B cell (primary cell): Measurements from ENCODE around the gene PSMC3IP. TPM values are rescaled to one million over a fixed set of nuclear protein-coding genes. Genes with fewer than 3 reads are reported as not detected.

ENCODE experiments used
- ATAC-seq: fragments of 200-7000 bp; cut with Tn5 transposase; one replicate; pipeline ENCODE4 v1.10.0; 2021; ENCODE audit warnings: low read depth, mild to moderate bottlenecking, moderate number of reproducible peaks, moderate library complexity
- CTCF ChIA-PET: fragments of 350-600 bp; sonication (Branson Sonifier 250); formaldehyde crosslinking; loops from one replicate; lab custom pipeline; 2021; ENCODE audit warnings: antibody characterized with exemption, inconsistent platforms; lab: Charles Lee
- POLR2A ChIA-PET: fragments of 350-600 bp; sonication (Branson Sonifier 250); formaldehyde crosslinking; loops from one replicate; lab custom pipeline; 2021; ENCODE audit warnings: antibody characterized with exemption; lab: Charles Lee
- DNase-seq: peaks from one replicate; pipeline ENCODE4 v3.0.0; 2013
- H2AFZ ChIP-seq: 2 replicates; pipeline ENCODE4 v1.6.1; 2012; ENCODE audit warnings: mild to moderate bottlenecking, low read depth, low read length; ENCODE audit not compliant: insufficient read depth, poor library complexity, severe bottlenecking
- H3K27ac ChIP-seq, 2 donors: 1 replicate in 1 of 2; 2 replicates in 1 of 2; pipeline ENCODE4 v1.5.1; 2012 to 2013; ENCODE audit warnings: low read length in 2 of 2, mild to moderate bottlenecking in 2 of 2, moderate library complexity in 1 of 2
- H3K27me3 ChIP-seq, 4 experiments: fragments of 200-600 bp in 1 of 4; sonication (generic) in 1 of 4; replicated peaks in 1 of 4; 1 replicate in 2 of 4; 2 replicates in 2 of 4; pipeline versions ENCODE4 v1.6.1 to v1.7.0; 2013 to 2016; ENCODE audit warnings: low read length in 3 of 4, mild to moderate bottlenecking in 2 of 4, mixed read lengths in 1 of 4, moderate library complexity in 1 of 4; ENCODE audit not compliant: insufficient read depth in 4 of 4, control insufficient read depth in 3 of 4; ENCODE audit errors: control extremely low read depth in 1 of 4
- H3K36me3 ChIP-seq, 2 experiments: replicated peaks in 1 of 2; 1 replicate in 1 of 2; 2 replicates in 1 of 2; pipeline versions ENCODE4 v1.6.1 to v1.7.1; 2013; ENCODE audit warnings: low read length in 1 of 2; ENCODE audit not compliant: insufficient read depth in 2 of 2, control insufficient read depth in 1 of 2; ENCODE audit errors: control extremely low read depth in 1 of 2, extremely low read depth in 1 of 2
- H3K4me1 ChIP-seq, 2 donors: fragments of 200-600 bp in 1 of 2; sonication (generic) in 1 of 2; 1 replicate in 1 of 2; 2 replicates in 1 of 2; pipeline versions ENCODE4 v1.5.1 to v1.6.1; 2013 to 2017; ENCODE audit warnings: low read length in 2 of 2; ENCODE audit not compliant: control insufficient read depth in 2 of 2, insufficient read depth in 2 of 2
- H3K4me2 ChIP-seq: replicated peaks from 2 replicates; pipeline ENCODE3; 2012; ENCODE audit warnings: mild to moderate bottlenecking, low read depth, low read length; ENCODE audit not compliant: poor library complexity, severe bottlenecking
- H3K4me3 ChIP-seq, 5 experiments: fragments of 200-600 bp in 1 of 5; sonication (generic) in 1 of 5; 1 replicate in 3 of 5; 2 replicates in 2 of 5; pipeline versions ENCODE4 v1.5.1 to v1.7.0; 2011 to 2016; ENCODE audit warnings: low read length in 4 of 5, mild to moderate bottlenecking in 4 of 5, low read depth in 2 of 5, control low read depth in 1 of 5, moderate library complexity in 1 of 5; ENCODE audit not compliant: insufficient read depth in 1 of 5; ENCODE audit errors: control extremely low read depth in 1 of 5, extremely low read depth in 1 of 5
- H3K79me2 ChIP-seq: fragments of 200-600 bp; sonication (generic); one replicate; pipeline ENCODE4 v1.6.0; 2016; ENCODE audit warnings: low read length; ENCODE audit not compliant: control insufficient read depth, insufficient read depth
- H3K9ac ChIP-seq: fragments of 200-600 bp; sonication (generic); 2 replicates; pipeline ENCODE4 v1.6.1; 2017; ENCODE audit warnings: mild to moderate bottlenecking, low read length, moderate library complexity
- H3K9me3 ChIP-seq, 3 donors: one replicate each; pipeline versions ENCODE4 v1.6.1 to v1.7.1; 2013; ENCODE audit warnings: low read length in 2 of 3; ENCODE audit not compliant: control insufficient read depth in 2 of 3, insufficient read depth in 1 of 3; ENCODE audit errors: control extremely low read depth in 1 of 3
- H4K20me1 ChIP-seq: 2 replicates; pipeline ENCODE4 v1.6.0; 2012; ENCODE audit warnings: mild to moderate bottlenecking, low read length; ENCODE audit not compliant: insufficient read depth, control insufficient read depth, poor library complexity, severe bottlenecking
- H3K27ac Mint-ChIP-seq: one replicate; pipeline ENCODE4 v1.8.0; 2021; ENCODE audit warnings: mixed read lengths
- H3K27me3 Mint-ChIP-seq: one replicate; pipeline ENCODE4 v1.8.0; 2021; ENCODE audit warnings: mixed read lengths
- H3K4me1 Mint-ChIP-seq: one replicate; pipeline ENCODE4 v1.8.0; 2021; ENCODE audit warnings: mixed read lengths
- H3K4me3 Mint-ChIP-seq: one replicate; pipeline ENCODE4 v1.8.0; 2021; ENCODE audit warnings: mixed read lengths
- H3K9me3 Mint-ChIP-seq: one replicate; pipeline ENCODE4 v1.8.0; 2022; ENCODE audit warnings: mixed read lengths; ENCODE audit not compliant: insufficient read depth
- CTCF ChIP-seq: fragments of 200-600 bp; IDR thresholded peaks from one replicate; pipeline ENCODE4 v1.8.0; 2022; ENCODE audit warnings: antibody characterized with exemption, mild to moderate bottlenecking
- EZH2 ChIP-seq: IDR thresholded peaks from 2 replicates; pipeline ENCODE4 v1.6.1; 2012; ENCODE audit warnings: borderline replicate concordance, low read depth, mild to moderate bottlenecking, moderate library complexity, low read length; ENCODE audit not compliant: insufficient read depth, poor library complexity, severe bottlenecking
- WGBS: methylation state at CpG from one replicate; pipeline ENCODE4 v1.1.5; 2013; ENCODE audit warnings: missing lambda C conversion rate; ENCODE audit not compliant: insufficient coverage; 5-methylcytosine and 5-hydroxymethylcytosine counted together
- intact Hi-C: fragments of 100-400 bp; cut with micrococcal nuclease; formaldehyde crosslinking; loops from one replicate; pipeline ENCODE4 v1.10.0; 2022
- polyA plus RNA-seq: library from polyadenylated mRNA; depleted of rRNA; stranded (reverse); fragments of >200 nt; gene quantifications from 2 replicates; pipeline ENCODE4 v1.2.3, GENCODE V29; 2012
- total RNA-seq, 2 donors: library from RNA; stranded (reverse); fragments of 120-200 nt in 1 of 2; gene quantifications; 1 replicate in 1 of 2; 2 replicates in 1 of 2; pipeline versions ENCODE4 v1.2.3 to v1.2.4, GENCODE V29; 2013 to 2022

PSMC3IP gene
- total and polyA plus RNA-seq, 2 donors (not counting 1 experiment from before 2014, with no cell fraction given): 2.8 to 10.4 TPM

GRCh38 chr17:42553866-42554249 lies 23.7 kb downstream of the PSMC3IP start:
- Mint-ChIP-seq H3K4me1 (peaks cover 25% of the 10 kb centered on the region), H3K27ac (peak overlapping the region; percentile 98), H3K4me3 (peak overlapping the region; percentile 96), H3K9me3 (no peaks in the 10 kb centered on the region), H3K27me3 (no peaks in the 10 kb centered on the region)
- H3K27me3 ChIP-seq: no peaks in the 10 kb centered on the region
- H3K4me1 ChIP-seq: peaks cover 18 to 32% of the 10 kb centered on the region in 2 donors
- H4K20me1 ChIP-seq: peaks cover 6% of the 10 kb centered on the region
- H3K79me2 ChIP-seq: peaks cover 17% of the 10 kb centered on the region
- TF ChIP-seq CTCF (no peak), EZH2 (no peak)
- intact Hi-C loops: loop anchor here (1.0 to 5.0 kb wide), 4 partner anchors 8 to 268 kb away; partner anchors contain the start of genes BECN1, COASY, NAGLU and PSMC3IP
- ATAC-seq: no peak
- no peaks in the 10 kb centered on the region for H3K36me3 ChIP-seq
- H3K9me3 ChIP-seq: no peaks in the 10 kb centered on the region
- peak overlapping the region; percentile 84 for H2AFZ ChIP-seq
- H3K27ac ChIP-seq: peak overlapping the region; percentile 88 to 96
- WGBS: 63% methylated on average over 16 of the region's 16 CpGs
- CTCF ChIA-PET: interaction anchor here (0.6 to 2.7 kb wide), 6 partner anchors 13 to 431 kb away, joined by 3 to 17 read pairs (median 4); partner anchors contain the start of genes MLX, NAGLU and PSMC3IP
- POLR2A ChIA-PET: interaction anchor here (0.8 to 1.8 kb wide), 7 partner anchors 9 to 165 kb away, joined by 3 to 18 read pairs (median 6); partner anchors contain the start of genes COASY, MLX, NAGLU and PSMC3IP
- H3K9ac ChIP-seq: peak overlapping the region; percentile 88
- DNase-seq: no peak
- peak overlapping the region; percentile 97 for H3K4me2 ChIP-seq
- peak overlapping the region in 4 of 5 experiments; percentile 89 to 99 (median 94) for H3K4me3 ChIP-seq

GRCh38 chr17:42553161-42553818 lies 24.2 kb downstream of the PSMC3IP start:
- intact Hi-C loops: loop anchor here (5.0 kb wide), 1 partner anchor 269 kb away; the partner anchor contains the start of gene BECN1
- peak overlapping the region; percentile 98 for H3K27ac Mint-ChIP-seq
- H3K4me3 Mint-ChIP-seq: peak overlapping the region; percentile 96
- 95% methylated on average over 44 of the region's 45 CpGs for WGBS
- no peaks in the 10 kb centered on the region for H3K27me3 ChIP-seq
- no peaks in the 10 kb centered on the region for H3K27me3 Mint-ChIP-seq
- H3K9me3 Mint-ChIP-seq: no peaks in the 10 kb centered on the region
- H3K9ac ChIP-seq: no peak overlapping the region
- no peaks in the 10 kb centered on the region for H3K36me3 ChIP-seq
- DNase-seq (no peak), ATAC-seq (no peak)
- TF ChIP-seq EZH2 (no peak), CTCF (no peak)
- no peaks in the 10 kb centered on the region for H3K9me3 ChIP-seq
- H3K4me1 ChIP-seq: peaks cover 20 to 36% of the 10 kb centered on the region in 2 donors
- no peak overlapping the region for H3K27ac ChIP-seq
- no peak overlapping the region for H3K4me3 ChIP-seq
- H3K4me2 ChIP-seq: peak overlapping the region; percentile 97
- POLR2A ChIA-PET: interaction anchor here (1.8 kb wide), 1 partner anchor 165 kb away, joined by 3 read pairs; the partner anchor contains the start of gene STAT3
- CTCF ChIA-PET: interaction anchor here (2.7 kb wide), 1 partner anchor 25 kb away, joined by 17 read pairs; the partner anchor contains the start of gene PSMC3IP
- H2AFZ ChIP-seq: no peak overlapping the region
- peaks cover 6% of the 10 kb centered on the region for H4K20me1 ChIP-seq
- peaks cover 28% of the 10 kb centered on the region for H3K4me1 Mint-ChIP-seq
- peaks cover 17% of the 10 kb centered on the region for H3K79me2 ChIP-seq
